Stimulated activated CD4-positive, alpha-beta T cell treated with anti-CD3 and anti-CD28 coated beads, Interleukin-2, amount 100 ng/mL, for 4 hours (primary cell): ENCODE measurements around the gene MCCC2.
A peak's percentile ranks its signal among the peaks of the same experiment; 100 is the strongest.
"Not testable (repeated sequence)": the region's sequence is repeated elsewhere in the genome, so short reads cannot be mapped to it uniquely, and the experiment has no call there.

ENCODE experiments used
- DNase-seq: peaks from one replicate; pipeline ENCODE4 v3.0.0-alpha.2; 2020; ENCODE audit warnings: low read depth

MCCC2 gene

GRCh38 chr5:71597001-71597400 lies 9.9 kb downstream of the MCCC2 start:
- no peak for DNase-seq

DNA sequence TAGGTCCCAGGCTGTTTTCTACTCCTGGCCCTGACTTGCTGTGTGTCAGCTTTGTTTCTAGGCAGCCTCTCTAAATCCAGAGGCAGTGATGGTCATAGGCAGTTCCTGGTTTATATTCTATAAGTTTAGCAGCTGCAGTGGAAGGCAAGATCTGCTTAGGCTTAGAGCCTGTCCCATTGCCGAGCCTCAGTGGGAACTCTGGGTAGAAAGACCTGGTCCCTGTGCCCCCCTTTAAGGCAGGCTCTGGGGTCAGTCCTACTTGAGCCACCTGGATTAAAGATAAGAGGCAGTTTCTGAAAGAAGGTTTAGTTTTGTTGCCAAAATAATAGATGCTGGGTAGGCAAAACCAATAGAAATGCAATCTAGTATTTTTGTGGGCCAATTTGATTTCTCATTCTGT lies 13.6 kb downstream of the MCCC2 start:
- DNase-seq = no peak

DNA sequence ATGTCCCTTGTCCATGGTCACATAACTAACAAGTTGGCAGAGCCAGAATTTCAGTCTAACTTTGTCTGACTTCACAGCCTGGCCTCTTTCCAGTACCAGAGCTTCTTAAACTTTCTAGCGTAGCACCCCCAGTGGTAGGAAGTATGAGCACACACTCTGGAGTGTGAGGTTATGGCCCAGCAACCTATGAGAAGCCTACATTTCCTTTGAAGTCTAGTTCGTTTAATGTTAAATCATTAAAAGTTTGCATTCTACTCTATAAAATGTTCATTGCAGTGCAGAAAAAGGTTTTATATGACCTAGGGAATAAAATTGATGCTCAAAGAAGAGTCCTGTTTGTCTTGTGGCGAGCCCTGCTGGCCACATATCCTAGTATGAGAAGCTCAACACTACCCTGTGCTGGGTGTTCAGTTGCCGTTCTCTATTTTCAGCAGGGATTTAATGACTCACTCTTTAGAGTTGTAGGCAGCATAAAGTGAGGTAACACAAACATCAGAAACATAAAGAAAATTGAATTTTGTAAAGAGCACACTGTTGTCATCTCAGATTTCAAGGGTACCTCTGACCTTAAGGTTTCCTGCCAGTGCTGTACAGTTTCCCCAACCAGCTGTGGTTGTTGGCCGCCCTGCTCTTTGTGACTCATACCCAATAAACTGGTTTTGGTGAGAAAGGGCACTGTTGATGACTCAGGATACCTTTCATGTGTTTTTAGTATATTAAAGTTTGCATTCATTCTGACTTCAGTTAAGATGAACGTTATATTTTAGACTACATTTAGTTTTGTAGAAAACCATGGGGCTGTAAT lies 14.3 kb downstream of the MCCC2 start:
- peak; percentile 69 for DNase-seq

DNA sequence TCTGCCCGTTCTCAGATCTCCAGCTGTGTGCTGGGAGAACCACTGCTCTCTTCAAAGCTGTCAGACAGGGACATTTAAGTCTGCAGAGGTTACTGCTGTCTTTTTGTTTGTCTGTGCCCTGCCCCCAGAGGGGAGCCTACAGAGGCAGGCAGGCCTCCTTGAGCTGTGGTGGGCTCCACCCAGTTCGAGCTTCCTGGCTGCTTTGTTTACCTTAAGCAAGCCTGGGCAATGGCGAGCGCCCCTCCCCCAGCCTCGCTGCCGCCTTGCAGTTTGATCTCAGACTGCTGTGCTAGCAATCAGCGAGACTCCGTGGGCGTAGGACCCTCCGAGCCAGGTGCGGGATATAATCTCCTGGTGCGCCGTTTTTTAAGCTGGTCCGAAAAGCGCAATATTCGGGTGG lies 22.8 kb downstream of the MCCC2 start:
- not testable (repeated sequence) for DNase-seq

DNA sequence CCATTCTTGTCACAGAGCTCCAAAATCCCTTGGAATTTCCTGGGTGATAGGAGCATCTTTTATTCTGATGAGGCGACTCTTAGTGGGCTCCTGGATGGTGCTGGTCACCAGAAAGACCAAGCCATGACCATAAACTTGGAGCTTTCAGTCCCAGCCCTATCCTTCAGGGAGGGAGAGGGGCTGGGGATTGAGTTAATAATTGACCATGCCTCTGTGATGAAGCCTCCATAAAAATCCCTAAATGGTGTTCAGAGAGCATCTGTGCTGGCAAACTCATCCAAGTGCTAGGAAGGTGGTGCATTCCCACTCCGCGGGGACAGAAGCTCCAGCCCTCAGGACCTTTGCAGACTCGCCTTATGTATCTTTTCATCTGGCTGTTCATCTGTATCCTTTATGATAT lies 28.7 kb downstream of the MCCC2 start:
- no peak for DNase-seq

DNA sequence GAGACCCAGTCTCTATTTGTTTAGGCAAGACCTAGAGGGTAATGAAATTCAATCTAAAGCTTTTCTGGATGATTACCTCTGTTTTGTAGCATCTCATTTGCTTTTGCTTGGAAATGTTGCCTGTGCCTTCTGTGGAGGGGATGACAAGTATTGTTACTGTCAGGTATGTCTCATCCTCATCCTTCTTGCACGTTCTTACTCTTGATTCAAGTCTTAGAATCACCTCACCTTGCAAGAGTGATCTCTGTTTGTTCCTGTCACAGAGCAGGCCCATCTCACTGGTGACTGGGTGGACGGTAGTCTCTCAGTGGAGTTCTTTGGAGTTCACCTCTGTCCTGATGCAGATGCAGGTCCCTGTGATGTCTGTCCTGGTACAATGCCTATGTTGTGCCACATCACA lies 33.5 kb downstream of the MCCC2 start:
- no peak for DNase-seq

GRCh38 chr5:71621268-71621667 lies 34.1 kb downstream of the MCCC2 start:
- DNase-seq = no peak

- no peak for DNase-seq
These were observed 34.6 kb downstream of the MCCC2 start for GRCh38 chr5:71621741-71622140.

- no peak for DNase-seq
These were observed 36.2 kb downstream of the MCCC2 start for GRCh38 chr5:71623221-71623794.

DNA sequence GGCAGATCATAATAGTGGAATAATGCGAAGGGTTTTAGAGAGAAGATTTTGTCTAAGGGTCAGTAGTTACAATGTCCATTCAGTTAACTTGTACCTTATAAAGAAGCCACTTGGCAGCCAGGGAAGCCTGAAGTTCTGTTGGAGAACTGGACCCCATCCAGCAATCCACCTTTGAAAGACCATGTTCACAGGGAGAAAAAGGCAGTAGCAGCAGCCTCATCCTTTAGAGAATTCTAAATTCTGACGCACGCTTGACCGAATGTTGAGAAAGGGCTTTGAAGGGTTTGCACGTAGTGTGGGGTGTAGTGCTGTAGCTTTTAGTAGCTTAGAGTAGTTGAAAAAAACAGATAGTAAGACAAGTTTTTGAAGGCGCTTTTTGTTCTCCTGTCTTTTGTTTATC lies 42.8 kb downstream of the MCCC2 start:
- no peak for DNase-seq

DNA sequence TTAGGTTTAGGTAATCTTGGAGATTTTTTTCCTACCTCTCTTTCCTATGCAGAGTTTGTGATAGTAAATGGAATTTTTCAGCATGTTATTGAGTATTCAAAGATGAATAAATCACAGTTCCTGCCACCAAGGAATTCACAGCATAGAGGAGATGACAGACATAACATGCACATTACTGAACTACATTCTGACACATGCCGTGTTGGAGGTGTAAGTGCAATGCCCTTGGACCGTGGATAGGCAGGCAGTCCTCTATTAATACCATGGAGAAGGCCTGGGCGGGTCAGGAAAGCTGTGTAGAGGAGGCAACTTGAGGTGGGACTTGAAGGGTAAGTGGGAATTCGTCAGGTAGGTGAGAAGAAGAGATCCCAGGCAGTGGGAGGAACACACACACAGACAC lies 43.9 kb downstream of the MCCC2 start:
- no peak for DNase-seq

DNA sequence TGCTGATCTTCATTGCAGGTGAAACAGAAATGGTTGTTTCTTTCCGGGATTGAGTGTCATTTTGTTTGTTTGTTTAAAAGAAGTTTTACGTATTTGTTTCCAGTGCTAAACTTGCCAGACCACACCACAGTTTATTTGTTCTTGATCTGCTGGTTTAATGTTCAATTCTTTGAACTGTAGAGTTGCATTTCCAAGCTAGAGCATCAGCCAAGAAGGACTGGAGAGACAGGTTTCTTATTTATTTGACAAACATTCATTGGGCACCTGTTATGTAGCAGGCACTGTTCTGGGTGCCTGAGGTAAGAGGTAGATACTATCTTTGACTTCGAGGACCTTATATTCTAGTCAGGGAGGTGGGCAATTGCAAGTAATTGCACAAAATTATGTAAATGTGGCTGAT lies 45.0 kb downstream of the MCCC2 start:
- DNase-seq = no peak

DNA sequence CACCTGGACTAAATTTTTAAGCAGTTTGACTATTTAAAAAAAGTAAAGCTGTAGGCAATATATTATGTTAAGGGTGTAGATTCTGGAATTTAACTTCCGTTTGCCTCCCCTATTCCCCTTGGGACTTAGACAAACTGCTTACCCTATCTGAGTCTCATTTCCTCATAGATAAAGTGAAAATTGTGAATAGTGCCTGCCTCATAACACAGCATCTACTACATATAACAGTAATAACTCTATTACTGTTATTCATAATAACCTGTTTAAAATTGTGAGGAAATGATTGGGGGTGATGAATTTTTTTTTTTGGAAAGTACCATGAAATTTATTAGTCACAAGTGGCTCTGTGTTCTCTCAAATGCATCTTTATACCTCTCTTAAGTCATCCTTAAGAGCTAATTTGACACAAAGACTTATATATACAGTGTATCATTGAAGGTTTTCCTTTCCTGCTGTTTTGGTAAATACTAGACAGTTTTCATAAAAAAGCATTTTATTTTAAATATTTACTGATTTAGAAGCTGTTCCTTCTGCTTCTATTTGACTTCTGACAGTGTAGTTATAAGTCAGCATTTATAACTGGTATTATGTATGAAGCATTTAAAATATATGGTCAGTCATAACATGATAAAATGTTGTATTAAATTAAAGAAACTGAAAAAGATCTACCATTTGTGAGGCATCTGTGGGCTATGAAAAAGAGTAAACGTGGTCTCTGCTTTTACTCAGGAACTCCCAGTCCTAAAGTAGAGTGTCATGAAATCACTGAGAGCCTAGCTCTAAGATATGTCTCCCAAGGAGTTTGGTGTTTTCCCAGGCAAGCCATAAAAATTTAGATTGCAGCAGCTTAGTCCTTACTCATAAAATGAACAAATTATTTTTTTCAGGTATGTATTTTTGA lies 46.4 kb downstream of the MCCC2 start:
- DNase-seq = no peak

DNA sequence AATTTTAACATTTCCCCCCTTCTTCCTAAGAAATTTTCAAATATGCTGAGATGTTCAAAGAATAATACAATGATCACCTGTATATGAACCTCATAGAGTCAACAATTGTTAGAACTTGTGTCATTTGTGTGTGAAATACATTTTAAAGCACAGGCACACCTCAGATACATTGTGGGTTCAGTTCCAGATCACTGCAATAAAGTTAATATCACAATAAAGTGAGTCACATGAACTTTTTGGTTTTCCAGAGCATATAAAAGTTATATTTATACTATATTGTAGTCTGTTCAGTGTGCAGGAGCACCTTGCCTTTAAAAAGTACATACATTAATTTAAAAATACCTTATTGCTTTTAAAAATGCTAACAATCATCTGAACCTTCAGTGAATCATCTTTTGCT lies 50.0 kb downstream of the MCCC2 start:
- DNase-seq = no peak

DNA sequence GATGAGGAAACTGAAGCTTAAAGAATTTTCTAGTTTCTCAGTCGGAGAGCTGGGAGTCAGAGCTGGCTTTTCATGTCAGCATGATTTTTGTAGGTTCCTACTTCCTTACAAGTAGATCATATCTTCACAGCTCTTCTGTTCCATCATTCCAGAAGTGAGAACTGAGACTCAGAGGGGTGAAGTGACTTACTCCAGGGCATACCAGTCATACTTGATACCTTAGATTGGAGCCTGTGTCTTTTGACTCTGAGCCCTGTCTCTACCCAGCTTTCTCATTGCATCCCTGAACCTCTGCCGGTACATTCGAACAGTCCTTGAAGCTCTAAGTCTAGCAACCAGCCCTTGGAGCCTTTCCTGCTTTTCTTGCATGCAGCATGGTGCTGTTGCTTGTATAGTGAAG lies 53.3 kb downstream of the MCCC2 start:
- no peak for DNase-seq

GRCh38 chr5:71645030-71645429 lies 57.9 kb downstream of the MCCC2 start:
- DNase-seq = no peak

DNA sequence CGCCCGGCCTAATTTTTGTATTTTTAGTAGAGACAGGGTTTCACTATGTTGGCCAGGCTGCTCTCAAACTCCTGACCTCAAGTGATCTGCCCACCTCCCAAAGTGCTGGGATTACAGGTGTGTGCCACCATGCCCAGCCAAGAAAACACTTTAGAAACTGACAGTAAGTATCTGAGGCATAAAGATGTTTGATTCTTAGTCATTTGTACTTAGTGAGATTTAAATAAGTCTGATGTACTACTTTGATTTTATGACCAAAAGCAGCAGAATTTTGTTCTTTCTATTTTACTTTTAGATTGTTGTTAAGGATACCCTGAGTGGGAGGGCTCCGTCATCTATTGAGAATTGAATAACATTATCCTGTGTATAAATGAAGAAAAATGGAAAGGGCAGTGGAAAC lies 63.8 kb downstream of the MCCC2 start:
- not testable (repeated sequence) for DNase-seq

DNA sequence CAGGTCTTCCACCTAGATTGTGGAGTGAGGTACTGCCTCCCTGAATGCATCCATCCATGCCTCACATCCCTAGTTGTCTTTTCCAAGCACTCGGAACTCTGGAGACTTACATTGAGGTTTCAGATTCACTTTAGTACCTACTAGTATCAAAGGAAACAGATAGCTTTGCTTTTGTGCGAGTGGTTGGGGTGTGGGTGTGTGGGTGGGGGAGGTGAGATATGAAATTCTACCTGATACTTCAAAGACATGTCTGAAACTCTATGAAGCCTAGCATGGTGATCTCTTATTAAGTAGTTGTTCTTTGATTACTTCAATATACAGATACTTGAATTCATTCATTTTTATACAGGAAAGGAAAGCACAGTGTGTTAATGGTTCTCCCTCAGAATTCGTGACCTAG lies 64.4 kb downstream of the MCCC2 start:
- DNase-seq = peak; percentile 19

GRCh38 chr5:71652349-71652748 lies 65.2 kb downstream of the MCCC2 start:
- no peak for DNase-seq

DNA sequence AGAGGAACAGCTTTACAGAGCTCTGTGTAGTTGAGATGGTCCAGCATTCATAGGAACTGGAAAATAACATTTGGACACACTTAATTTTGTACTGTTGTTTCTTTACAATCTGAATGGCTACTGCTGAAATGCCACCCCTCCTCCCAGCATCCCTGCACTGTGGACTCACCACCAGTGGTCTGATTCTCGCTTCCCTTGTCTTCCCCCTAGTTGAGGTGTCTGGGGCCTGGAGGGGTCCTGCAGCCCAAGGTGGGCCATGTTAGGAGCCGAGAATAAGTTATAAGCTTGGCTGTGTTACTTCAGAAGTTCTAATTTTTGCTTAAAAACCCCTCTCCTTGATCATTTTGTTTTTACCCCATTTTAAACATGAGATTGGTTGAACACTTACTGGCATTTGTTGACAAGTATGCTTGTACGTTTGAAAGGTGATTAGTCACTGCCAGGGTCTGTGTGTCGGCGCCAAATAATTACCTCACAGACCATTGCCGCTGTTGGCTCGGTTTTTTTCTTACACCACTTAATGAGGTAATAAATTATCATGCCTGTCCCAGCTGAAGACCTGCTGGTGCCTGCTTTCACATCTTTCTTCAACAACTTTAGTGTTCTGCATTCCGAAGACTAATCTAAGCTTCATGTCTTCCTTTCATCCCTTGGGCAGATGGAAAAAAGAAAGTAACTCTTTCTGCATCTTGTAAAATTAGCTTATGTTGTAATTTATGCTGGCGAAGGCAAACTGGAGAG lies 65.8 kb downstream of the MCCC2 start:
- DNase-seq = no peak

DNA sequence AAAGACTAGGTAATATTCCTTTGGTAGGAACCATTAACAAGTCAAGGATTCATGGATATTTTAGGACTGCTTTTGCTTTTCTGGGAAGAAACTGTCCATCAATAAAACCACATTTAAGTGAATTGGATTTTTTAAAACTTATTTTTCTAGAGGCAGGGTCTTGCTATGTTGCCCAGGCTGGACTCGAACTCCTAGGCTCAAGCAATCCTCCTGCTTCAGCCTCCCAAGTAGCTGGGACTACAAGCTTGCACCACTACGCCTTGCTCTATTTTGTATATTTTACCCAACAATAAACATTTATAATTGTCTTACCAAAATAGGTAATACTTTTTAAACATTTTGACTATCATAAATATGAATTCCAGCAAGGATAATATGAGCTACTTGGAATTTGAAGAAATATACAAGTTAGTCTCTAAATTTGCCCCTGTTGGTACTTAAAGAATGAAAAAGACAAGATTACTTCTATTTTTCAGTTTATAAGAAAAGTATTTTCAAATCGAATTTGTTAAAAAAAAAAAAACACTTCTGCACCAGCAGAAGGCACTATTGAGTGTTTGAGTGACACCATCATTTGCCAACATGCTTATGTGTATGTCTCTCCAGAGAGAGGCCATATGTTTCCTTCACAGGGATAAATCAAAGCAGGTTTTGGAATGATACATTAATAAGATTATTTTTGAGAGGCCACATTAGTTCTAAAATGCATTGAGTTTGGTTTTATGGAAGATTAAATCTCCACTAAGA lies 71.9 kb downstream of the MCCC2 start:
- no peak for DNase-seq

GRCh38 chr5:71662381-71662780 lies 75.2 kb downstream of the MCCC2 start:
- no peak for DNase-seq
